GM21526 (cell line): ENCODE data around the gene CDH5.

Source experiments
- ATAC-seq: cut with Tn5 transposase; IDR thresholded peaks from one replicate; pipeline ENCODE4 v1.9.1; 2021; ENCODE audit warnings: moderate library complexity; ENCODE audit not compliant: unreplicated experiment, low FRiP score

CDH5 gene

DNA sequence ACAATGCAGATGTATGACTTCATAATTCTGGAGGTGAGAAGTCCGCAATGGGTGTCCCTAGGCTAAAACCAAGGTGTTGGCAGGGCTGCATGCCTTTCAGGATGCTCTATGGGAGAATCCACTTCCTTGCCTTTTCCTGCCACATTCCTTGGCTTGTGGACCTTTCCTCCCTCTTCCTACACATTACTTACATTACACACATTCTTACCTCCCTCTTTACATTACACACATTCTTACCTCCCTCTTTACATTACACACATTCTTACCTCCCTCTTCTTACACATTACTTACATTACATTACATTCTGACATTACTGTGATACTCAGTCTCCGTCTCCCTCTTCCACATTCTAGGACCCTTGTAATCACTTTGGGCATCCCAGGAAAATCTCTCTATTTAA, 14.2 kb upstream of the CDH5 start:
- ATAC-seq: no peak

DNA sequence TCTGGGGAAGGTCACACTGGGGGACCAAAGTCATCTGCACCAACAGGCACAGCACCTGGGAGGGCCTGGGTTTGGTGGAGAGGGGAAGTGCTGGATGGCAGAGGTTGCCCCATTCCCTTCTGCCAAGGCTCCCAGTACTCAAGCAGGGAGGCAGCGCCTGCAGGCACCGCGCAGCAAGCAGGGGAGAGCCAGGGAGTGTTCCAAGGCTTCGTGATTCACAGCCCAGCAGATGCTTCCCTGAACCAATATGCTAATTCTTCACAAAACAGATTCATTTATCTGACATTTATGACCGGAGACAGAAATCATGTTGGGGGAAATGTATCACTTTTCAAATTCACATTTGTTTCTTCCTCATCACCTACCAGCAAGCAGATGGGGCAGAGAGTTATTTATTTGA, 13.4 kb upstream of the CDH5 start:
- no peak for ATAC-seq

DNA sequence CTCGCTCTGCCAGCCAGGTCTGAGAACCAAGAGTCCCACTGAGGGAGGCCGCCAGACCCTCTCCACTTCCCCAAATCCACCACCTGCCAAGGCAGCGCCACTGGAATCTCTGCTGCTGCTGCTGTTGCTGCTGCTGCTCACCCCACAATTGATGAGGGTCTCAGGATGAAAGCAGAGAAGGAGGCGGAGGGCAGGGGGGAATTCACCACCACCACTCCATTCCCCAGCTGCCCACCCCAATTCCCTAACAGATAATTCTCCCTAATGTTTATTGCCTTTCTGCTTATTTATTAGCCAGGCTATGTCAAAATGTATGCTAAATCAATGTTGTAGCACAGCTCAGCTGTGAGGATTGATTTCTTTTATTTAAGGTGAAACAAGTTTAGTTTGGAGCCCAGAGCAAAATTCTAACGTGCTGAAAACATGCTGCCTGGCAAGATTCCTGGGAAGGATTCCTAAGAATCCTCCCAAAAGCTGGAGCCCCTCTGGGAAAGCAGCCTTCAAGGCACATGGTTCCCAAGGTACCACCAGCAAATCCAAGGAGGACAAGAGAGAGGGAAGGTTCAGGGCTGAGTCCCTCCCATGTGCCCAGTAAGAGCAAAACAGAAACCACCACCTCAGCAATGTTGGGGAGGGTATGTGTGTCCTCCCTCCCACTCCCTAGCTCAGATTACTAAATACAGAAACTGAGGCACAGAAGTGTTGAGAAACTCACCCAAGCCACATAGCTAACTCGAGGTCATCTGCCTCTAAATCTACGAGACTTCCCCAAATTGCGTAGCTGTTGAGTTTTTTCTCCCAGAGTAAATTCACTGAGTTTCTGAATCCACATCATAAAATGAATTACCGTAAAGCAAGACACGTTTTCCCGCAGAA, 12.2 kb upstream of the CDH5 start:
- ATAC-seq: no peak

- ATAC-seq: no peak
Observed at GRCh38 chr16:66355526-66355925, 11.0 kb upstream of the CDH5 start.

DNA sequence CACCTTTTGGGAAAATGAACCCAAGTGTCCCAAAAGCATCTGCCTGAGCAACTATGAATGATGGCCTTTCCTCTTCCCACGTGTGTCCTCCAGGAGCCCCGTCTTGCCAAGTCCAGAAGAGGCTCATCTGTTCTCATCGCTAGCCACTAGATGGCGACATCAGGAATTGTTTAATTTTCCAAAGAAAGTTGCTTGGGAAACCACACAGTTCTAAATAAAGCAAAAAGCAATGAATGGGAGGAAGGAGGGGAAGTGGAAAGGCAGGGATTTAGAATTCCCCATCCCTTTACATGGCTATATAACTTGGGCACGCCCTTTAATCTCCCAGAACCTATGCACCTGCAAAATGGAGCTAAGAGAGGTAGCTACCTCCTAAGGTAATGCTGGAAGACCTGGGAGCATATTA, 9.0 kb upstream of the CDH5 start:
- ATAC-seq: no peak

- no peak for ATAC-seq
Observed at GRCh38 chr16:66358231-66358630, 8.3 kb upstream of the CDH5 start.

GRCh38 chr16:66359012-66359411, 7.5 kb upstream of the CDH5 start:
- no peak for ATAC-seq

DNA sequence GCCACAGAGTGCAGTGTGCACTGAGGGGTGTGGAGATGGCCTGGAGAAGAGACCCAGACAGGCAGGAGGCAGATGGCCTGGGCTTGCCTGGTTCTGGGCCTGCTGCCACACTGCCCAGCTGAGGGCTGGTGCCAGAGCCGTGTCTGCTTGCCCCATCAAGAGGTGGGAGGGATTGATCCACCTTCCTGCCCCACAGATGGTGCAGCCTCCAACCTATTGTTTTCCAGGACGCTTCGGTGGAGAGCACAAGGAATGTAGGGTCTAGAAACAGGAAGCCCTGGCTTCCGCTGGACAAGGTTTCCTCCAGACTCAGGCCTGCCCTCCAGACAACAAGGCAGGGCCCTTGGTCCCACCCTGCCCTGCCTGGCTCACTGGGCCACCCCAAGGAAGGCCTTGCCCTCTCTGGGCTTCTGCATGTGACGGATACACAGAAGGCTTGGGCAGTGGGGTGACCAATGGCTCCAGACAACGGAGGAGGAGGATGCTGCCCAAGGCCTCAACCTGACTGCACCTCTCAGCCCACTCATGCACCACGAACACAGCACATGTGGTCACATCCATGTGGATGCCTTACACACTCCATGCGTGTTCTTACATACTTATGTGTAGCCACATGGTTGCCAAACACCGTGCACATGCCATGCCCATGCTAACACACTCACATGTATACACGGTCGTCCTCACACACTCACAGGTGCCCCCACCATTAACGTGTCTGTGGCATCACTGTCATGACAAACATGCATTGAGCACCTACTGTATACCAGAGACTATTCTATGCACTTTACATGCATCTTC, 6.5 kb upstream of the CDH5 start:
- no peak for ATAC-seq

- ATAC-seq: no peak
Observed at GRCh38 chr16:66360624-66361324, 5.7 kb upstream of the CDH5 start.

GRCh38 chr16:66361604-66362135, 4.8 kb upstream of the CDH5 start:
- no peak for ATAC-seq

DNA sequence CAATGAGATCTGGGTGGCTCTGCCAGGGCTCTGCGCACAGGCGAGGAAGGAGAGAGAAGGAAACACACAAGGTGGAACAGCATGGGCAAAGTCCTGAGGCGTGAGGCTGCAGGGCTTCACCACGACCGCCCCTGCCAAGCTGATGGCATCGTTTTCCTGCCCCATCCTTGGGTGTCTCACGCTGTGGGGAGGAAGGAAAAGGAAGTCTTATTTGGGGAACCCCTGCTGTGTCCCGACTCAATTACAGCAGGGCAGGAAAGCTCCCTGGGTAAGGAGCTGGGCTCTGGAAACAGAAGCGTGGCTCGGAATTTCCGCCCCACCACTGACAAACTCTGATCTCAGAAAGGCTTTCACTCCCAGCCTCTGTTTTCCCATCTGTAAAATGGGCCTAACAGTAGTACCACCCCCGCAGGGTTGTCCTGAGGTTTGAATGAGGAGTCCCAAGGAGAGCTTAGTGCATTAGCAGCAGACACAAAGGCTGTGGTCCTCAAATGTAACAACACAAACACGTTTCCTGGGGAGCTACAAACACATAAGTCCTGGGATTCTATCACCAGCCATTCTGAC, 3.2 kb upstream of the CDH5 start:
- ATAC-seq: no peak

GRCh38 chr16:66364117-66364958, 2.2 kb upstream of the CDH5 start:
- no peak for ATAC-seq

DNA sequence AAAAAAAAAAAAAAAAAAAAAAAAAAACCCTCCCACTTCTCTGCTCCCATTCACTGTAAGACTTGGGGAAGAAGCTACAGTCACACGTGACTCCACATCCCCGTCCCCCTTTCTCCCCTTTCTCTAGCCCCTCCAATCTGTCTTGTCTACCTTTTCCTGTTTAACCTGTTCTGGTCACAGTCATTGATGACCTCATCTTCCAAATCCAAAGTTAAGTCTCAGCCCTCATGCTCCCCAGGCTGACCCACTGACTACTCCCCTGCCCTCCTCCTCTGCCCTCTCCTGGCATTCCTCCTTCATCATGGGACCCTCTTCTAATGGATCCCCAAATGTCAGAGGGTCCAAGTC, 1.6 kb upstream of the CDH5 start:
- ATAC-seq: no peak

GRCh38 chr16:66365651-66366050, 840 bp upstream of the CDH5 start:
- ATAC-seq: no peak

DNA sequence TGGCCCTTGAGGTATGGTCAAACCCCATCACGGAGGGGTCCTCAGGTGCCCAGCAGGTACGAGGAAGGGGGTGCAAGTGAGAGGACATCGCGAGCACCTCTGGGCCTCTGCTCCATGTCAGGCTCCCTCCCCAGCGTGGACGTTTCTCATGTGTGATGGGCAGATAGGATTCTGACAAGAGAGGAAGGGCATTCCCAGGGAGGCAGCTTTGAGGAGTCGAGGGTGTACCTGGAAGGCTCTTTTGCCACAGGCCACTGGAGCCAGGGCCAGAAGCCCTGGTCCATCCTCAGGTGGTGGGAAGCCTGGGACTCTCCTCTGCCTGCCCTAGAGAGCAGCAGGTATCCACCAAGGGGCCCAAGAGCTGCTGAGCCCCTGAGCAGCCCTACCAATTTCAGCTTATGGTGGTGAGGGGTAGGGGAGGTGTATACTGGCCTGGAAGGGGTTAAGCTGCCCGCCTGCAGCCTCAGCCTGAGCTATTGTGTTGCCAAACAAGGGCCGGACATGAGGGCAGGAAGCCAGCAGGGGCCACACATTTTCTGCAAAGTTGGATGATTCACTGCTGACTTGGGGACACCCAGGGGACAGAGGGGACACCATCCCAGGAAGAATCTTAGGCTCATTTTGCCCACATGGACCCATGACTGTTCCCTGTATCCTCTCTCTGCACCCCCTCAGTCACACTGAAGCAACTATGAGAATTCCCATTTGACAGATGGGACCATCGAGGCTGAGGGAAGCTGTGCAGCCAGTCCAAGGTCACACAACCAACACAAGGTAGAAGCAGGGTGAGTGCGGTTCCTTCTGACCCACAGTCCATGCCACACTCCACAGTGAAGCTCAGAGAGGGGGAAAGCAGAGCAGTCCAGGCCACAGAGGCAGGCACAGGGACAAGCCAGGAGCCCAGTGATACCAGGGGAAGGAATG, 1.7 kb downstream of the CDH5 start:
- no peak for ATAC-seq

DNA sequence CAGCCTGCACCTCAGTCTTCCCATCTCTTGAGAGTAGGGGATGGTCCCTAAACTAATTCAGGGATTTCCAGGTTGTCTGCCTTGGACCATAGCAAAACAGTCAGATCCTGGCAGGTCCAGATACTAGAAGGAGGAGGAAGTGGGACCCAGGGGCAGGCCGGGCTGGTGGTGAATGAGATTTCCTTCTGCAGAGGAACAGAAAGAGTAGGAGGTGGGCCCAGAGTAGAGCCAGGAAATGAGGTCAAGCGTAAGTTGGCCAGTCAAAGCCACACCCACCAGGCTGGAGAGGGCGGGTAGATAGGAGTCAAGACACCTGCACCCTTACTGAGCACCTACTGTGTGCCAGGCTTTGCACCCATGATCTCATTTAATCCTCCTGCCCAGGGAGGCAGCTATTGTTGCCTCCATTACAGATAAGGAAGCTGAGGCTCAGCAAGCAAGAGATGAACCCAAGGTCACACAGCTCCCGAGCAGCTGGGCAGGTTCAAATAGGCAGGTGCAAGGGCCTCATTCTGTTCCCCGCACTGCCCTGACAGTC, 2.6 kb downstream of the CDH5 start:
- peak; percentile 63 for ATAC-seq

- no peak for ATAC-seq
Observed at GRCh38 chr16:66370786-66371684, 4.5 kb downstream of the CDH5 start.
